Peyer's patch (tissue), 4 donors: ENCODE data around the gene REELD1.

ENCODE experiments used
- POLR2A ChIP-seq, 2 donors: fragments of 450-650 bp; IDR thresholded peaks; one replicate each; pipeline ENCODE4 v1.5.1; 2017; ENCODE audit warnings: antibody characterized with exemption in 2 of 2, mild to moderate bottlenecking in 2 of 2, moderate library complexity in 2 of 2
- TF ChIP-seq, protein P1 (sequence below), 6 experiments: fragments of 450-650 bp in 4 of 6; fragments of 200-600 bp in 2 of 6; sonication (generic) in 1 of 6; IDR thresholded peaks; one replicate each; pipeline ENCODE4 v1.5.1; 2017 to 2019; ENCODE audit warnings: antibody characterized with exemption in 6 of 6, mild to moderate bottlenecking in 3 of 6, moderate library complexity in 1 of 6

DNA sequence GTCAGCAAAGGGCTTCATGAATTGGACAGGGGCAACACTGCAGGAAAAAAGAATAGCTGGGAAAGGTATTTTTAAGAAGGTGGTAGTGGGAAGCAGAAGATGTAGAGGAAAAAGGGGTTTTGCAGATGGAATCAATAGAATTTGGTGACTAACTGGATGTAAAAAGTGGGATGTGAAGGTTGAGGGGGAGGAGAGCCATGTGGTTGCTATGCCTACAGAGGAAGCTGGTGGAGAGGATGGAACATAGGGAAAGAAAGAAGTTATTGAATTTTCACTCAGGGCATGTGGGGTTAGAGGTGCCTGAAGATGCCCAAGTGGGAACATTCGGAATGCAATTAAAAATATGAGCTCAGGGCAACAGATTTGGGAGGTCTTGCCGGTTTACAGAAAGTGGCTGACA is 33.0 kb downstream of the REELD1 start:
- TF ChIP-seq, protein P1, sequence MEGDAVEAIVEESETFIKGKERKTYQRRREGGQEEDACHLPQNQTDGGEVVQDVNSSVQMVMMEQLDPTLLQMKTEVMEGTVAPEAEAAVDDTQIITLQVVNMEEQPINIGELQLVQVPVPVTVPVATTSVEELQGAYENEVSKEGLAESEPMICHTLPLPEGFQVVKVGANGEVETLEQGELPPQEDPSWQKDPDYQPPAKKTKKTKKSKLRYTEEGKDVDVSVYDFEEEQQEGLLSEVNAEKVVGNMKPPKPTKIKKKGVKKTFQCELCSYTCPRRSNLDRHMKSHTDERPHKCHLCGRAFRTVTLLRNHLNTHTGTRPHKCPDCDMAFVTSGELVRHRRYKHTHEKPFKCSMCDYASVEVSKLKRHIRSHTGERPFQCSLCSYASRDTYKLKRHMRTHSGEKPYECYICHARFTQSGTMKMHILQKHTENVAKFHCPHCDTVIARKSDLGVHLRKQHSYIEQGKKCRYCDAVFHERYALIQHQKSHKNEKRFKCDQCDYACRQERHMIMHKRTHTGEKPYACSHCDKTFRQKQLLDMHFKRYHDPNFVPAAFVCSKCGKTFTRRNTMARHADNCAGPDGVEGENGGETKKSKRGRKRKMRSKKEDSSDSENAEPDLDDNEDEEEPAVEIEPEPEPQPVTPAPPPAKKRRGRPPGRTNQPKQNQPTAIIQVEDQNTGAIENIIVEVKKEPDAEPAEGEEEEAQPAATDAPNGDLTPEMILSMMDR (IDR thresholded peaks at IDR 0.05), result no peak
- TF ChIP-seq POLR2A (IDR thresholded peaks at IDR 0.05), result no peak
